ENCODE results near the gene TTC39B. TPM values are rescaled to one million over a fixed set of nuclear protein-coding genes. Genes with fewer than 3 reads are reported as not detected.

Gene TTC39B
- total and polyA plus RNA-seq, 2 donors (not counting 3 experiments of a cell fraction or from before 2014, with no cell fraction given): 1.0 to 5.4 TPM

DNA sequence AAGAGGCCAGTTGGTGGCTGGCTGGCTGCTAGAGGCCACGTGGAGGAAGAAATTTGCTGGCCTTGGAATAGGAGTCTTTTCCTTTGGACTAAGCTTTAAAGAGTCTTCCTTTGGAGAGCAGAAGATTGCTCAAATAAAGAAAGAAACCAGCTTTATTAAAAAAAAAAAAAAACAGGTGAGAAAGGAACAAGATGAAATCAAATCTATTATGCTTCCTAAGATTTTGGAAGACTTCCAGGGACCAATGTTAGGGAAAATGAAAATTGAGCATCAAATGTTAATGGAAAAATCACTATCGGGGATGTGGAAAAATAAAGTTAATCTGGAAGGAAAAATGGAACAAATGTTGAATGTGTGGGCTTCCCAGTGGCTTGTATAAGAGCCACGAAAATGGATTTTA, 153.1 kb downstream of the TTC39B start:
- H4K20me1 ChIP-seq (replicated peaks; ENCODE audit: control insufficient read depth, extremely low read depth, insufficient read depth, low read length): no peaks in the 10 kb centered on the region
- no peaks in the 10 kb centered on the region for H3K79me2 ChIP-seq (ENCODE audit: control insufficient read depth, insufficient read depth, low read length)
- ChIA-PET CTCF (interaction anchor here (0.8 to 2.5 kb wide), 2 partner anchors 19 to 51 kb away, joined by 5 to 8 read pairs; no protein-coding TSS in a partner anchor), POLR2A (no interaction called here)
- H2AFZ ChIP-seq (ENCODE audit: low read depth, low read length): no peak overlapping the region
- peaks cover 46% of the 10 kb centered on the region for H3K4me1 ChIP-seq (ENCODE audit: control insufficient read depth, extremely low read depth, insufficient read depth, low read length)
- H3K4me2 ChIP-seq (ENCODE audit: insufficient read depth, low read length): no peak overlapping the region
- DNase-seq (ENCODE audit: low read depth, low spot score): no peak
- no peak overlapping the region for H3K4me3 ChIP-seq (replicated peaks in 1 of 3; ENCODE audit: insufficient read depth in 1 of 3, low read depth in 1 of 3, low read length in 3 of 3)
- no TSS peak for BruUV-seq (replicated peaks)
- no peak overlapping the region for H3K9ac ChIP-seq (replicated peaks; ENCODE audit: extremely low read depth, insufficient read depth, low read length)
- H3K27ac ChIP-seq (ENCODE audit: insufficient read depth, low read depth, low read length): no peak overlapping the region
- intact Hi-C loops (cut with micrococcal nuclease) (no loop called here), dilution Hi-C loops (cut with MboI; ENCODE audit: extremely low pct_ligation_motif_present, low sequenced_read_pairs) (no loop called here)
- H3K36me3 ChIP-seq (ENCODE audit: control insufficient read depth in 2 of 2, extremely low read depth in 1 of 2, insufficient read depth in 2 of 2, low read length in 2 of 2): no peaks in the 10 kb centered on the region
- TF ChIP-seq POLR2A (IDR thresholded peaks at IDR 0.05; ENCODE audit: low read depth, low read length) (no peak), EZH2 (IDR thresholded peaks at IDR 0.05; ENCODE audit: borderline replicate concordance, low read depth, low read length, severe bottlenecking) (no peak), GATA2 (IDR thresholded peaks at IDR 0.05; ENCODE audit: insufficient read depth, insufficient read length, low read depth, low read length) (no peak), FOS (IDR thresholded peaks at IDR 0.05; ENCODE audit: borderline replicate concordance, insufficient read depth, low read length) (no peak), MYC (IDR thresholded peaks at IDR 0.05; ENCODE audit: low read depth, low read length) (no peak), POLR2AphosphoS5 (IDR thresholded peaks at IDR 0.05; ENCODE audit: insufficient read depth, low read depth, low read length) (no peak), JUN (IDR thresholded peaks at IDR 0.05; ENCODE audit: borderline replicate concordance, insufficient read depth, insufficient read length, low read depth) (no peak)
- TF ChIP-seq, protein P1, sequence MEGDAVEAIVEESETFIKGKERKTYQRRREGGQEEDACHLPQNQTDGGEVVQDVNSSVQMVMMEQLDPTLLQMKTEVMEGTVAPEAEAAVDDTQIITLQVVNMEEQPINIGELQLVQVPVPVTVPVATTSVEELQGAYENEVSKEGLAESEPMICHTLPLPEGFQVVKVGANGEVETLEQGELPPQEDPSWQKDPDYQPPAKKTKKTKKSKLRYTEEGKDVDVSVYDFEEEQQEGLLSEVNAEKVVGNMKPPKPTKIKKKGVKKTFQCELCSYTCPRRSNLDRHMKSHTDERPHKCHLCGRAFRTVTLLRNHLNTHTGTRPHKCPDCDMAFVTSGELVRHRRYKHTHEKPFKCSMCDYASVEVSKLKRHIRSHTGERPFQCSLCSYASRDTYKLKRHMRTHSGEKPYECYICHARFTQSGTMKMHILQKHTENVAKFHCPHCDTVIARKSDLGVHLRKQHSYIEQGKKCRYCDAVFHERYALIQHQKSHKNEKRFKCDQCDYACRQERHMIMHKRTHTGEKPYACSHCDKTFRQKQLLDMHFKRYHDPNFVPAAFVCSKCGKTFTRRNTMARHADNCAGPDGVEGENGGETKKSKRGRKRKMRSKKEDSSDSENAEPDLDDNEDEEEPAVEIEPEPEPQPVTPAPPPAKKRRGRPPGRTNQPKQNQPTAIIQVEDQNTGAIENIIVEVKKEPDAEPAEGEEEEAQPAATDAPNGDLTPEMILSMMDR (IDR thresholded peaks at IDR 0.05; ENCODE audit: extremely low read depth in 1 of 2, insufficient read depth in 1 of 2, low read depth in 1 of 2, low read length in 2 of 2): no peak
- H3K9me3 ChIP-seq (replicated peaks; ENCODE audit: control insufficient read depth, insufficient read depth, low read length): no peaks in the 10 kb centered on the region
- no peaks in the 10 kb centered on the region for H3K27me3 ChIP-seq (ENCODE audit: control insufficient read depth in 2 of 2, insufficient read depth in 2 of 2, low read length in 2 of 2)
- no peaks in the 10 kb centered on the region for H3K9me1 ChIP-seq (replicated peaks; ENCODE audit: control insufficient read depth, extremely low read depth, insufficient read depth, low read length)
- no peak for FAIRE-seq

Data from endothelial cell of umbilical vein (primary cell).